GM20431 (cell line): ENCODE measurements around the gene FMN1.

Experiments
- in situ Hi-C: fragments of 300-500 bp; cut with MseI, MboI; formaldehyde crosslinking; loops from one replicate; pipeline ENCODE4 v1.15.0; 2020; ENCODE audit warnings: low sequenced_read_pairs; ENCODE audit not compliant: unreplicated experiment

Gene FMN1

DNA sequence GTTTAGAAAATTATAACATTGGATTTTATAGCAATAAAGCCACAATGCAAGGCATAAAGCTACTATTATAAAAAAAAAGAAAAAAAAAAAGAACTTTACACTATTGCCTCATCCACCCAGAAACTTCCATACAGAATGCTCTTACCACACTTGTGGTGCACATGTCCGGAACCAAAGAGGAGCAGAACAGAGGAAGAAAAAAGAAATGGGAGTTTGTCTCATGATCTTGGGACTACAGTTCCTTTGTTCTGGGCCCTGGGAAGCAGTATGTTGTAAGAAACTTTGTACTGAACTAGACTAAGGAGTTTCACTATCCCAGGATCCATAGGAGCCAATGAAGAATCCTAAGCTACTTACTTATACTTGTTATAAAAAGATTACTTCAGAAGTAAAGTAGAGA is 36.1 kb downstream of the FMN1 start:
- in situ Hi-C loops = no loop called here

DNA sequence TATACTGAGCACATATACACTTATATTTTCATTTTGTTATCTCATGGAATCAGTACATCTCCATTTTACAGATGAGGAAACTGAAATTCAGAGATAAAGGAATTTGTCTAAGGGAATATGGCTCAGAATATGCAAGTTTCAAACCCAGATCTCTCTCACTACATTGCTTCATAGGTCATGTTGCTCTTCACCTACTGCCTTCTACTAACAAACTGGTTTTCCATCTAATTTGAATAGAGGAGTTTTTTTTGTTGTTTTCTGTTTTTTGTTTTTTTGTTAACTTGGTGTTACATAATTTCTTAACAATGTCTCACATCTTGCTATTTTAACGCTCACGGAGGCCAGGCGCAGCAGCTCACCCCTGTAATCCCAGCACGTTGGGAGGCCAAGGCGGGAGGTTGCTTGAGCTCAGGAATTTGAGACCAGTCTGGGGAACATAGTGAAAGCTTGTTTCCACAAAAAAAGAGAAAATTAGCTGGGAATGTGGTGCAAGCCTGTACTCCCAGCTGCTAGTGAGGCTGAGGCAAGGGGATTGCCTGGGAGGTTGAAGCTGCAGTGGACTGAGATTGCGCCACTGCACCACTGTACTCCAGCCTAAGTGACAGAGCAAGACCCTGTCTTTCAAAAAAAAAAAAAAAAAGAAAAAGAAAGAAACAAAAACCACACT is 37.0 kb downstream of the FMN1 start:
- in situ Hi-C loops = no loop called here

DNA sequence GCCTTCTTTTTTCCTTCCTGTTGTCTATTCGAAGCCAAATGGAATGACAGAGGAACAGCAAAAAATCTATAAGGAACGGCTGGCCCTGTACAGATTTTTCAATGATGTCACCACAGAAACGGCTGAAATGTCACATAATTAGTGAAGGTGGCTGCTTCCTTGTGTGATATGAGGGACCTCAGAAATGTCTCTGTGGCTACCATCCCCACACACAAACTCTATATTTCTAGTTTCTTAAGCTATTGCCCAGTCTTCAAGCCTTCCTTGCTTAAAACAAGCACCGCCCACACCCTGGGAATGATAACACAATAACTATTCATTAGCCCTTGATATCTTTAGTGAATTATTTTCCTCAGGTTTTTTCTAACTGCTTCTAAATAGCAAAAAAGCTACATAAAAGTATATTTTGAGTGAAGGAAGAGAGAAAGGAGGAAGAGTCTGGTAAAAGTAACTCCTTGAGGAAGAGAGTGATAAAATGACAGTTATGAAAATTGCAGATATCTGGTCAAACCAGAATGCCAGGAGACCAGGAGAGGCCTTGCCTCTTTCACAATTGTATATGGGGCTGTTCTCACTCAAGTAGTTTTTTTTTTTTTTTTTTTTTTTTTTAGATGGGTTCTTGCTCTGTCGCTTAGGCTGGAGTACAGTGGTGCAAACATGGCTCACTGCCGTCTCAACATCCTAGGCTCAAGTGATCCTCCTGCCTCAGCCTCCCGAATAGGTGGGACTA is 38.7 kb downstream of the FMN1 start:
- in situ Hi-C loops = no loop called here

DNA sequence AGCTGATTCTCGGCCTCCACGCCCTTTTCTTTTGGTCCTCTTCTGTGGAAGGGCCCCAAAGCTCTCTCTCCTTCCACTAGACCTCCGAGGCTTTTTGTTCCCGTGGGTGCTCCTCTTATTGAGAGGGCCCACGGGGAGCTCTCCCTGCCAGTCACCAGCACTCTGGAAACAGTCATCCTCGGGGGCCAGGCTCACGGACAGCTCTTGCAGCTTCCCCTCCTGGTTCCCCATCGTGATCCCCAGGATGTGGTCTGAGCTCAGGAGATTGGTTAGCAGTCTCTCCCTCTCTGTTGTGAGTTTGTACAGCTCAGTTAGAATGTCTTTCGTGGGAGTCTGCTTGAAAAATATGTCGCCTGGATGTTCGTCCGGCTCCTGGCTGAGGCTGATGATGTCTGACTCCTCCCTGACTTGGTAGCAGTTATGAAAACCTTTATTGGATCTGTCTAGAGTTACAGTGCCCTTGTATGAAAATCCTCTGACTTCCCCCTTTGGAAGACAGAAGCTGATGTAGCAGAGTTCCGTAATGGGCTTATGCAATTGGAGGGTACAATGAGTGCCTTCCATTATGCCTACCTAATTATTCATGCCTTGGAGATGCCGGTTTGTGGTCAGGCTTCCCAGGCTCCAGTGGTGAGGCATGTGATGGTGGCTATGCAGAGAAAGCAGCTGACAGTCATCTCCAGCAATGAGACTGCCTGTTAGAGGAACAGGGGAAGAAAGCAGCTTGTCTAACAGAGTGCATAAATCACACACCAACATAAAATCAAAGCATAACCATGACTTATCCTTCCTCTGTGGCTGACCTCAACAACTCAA is 40.0 kb downstream of the FMN1 start:
- in situ Hi-C loops = no loop called here

DNA sequence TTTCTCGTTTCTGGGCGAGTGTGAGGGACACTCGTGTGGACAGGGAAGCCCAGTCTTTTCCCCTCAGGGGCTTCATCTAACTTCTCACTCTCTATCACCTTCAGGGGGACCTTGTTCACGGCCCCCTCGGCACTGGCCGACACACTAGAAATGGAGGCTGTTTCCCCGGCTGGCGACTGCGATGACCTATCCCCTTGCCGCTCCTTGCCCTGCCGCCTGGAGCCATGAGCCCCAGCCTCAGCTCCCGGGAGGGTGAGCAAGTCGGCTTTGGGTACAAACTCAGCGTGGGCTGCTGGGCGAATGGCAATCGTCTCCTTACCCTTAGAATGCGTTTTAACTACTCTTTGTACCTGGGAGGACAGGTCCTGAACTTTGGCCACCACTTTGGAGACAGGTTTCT is 41.0 kb downstream of the FMN1 start:
- in situ Hi-C loops = no loop called here

DNA sequence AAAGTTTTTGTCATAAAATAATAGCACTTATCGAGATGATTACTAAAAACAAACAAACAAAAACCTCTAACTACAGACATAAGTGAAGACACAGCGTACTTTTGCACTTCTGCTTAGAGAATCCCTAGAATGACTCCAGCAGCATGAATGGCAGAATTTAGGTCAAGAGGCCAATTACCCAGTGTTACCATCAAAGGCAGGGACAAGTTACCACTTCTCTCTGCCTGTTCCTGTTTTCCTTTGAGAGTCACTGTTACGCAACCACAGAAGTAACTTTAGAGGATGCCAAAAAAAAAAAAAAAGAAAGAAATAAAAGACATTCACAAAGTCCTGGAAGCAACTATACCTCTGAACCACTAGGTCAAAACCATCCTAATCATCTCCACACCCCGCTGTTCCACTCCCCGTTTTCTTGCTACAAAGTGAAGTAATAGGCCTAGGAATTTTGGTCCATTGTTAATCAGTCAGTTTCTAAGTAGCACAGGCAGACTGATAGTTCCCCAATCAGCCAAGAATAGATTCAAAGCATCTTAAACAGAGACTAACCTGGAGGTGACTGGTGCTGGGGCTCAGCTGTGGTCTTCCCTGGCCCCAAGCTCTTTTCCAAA is 41.9 kb downstream of the FMN1 start:
- in situ Hi-C loops = no loop called here

DNA sequence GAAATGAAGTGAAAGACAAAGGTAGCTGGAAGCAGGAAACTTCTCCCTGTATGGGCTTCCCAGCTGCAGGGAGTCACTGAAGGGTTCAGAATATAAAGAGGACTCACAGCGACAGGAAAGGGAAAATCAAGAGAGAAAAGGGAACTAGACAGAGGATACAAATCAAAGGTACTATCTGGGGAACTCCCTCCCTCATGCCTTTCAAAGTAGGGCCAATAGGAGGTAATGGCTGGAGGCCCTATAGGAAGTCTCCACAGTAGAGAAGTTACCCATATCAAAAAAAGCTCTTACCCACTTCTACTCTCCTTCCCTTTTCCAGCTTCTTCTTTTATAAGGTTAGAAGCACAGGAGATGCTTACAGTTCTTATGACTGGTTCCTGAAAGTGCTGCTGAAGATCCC is 43.5 kb downstream of the FMN1 start:
- in situ Hi-C loops = no loop called here

DNA sequence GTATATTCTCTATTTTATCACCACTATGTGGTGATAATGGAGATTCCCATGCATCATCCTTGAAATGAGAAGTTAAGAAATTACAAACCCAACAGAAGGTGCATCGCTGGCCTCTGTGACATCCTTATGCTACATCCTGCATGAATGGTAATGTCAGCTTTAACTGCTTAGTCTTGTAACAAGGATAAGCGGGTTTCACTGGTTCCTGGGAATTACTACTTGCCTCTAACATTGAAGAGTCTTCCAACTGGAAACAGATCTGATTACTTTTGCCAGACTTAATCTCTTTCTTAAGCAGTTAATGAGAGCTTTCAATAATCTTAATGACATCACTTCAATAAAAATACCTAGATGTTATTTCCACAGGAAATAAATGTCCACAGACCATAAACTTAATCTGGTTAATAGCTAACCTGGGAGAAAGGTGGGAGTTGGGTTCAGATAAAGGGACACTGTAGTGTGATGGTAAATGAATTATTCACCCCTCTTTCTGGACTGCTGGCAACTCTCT is 44.0 kb downstream of the FMN1 start:
- in situ Hi-C loops = no loop called here

DNA sequence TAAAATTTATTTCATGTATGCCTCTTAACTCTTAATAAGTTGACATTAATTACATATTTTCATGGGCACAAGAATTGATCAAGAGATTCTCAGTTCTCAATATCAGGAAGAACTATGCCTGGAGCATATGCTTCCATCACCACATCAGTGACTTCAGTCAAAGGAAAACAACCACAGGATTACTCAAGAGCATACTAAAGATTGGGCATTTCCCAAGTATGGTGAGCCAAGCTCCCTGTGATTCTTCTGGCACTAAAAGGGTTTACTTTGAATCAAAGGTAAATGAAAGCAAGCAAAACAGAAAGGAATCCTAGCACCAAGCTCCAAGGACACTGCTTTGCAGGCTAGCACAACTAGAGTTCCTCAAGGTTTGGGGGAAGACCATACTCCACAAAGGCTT is 44.6 kb downstream of the FMN1 start:
- in situ Hi-C loops = no loop called here

DNA sequence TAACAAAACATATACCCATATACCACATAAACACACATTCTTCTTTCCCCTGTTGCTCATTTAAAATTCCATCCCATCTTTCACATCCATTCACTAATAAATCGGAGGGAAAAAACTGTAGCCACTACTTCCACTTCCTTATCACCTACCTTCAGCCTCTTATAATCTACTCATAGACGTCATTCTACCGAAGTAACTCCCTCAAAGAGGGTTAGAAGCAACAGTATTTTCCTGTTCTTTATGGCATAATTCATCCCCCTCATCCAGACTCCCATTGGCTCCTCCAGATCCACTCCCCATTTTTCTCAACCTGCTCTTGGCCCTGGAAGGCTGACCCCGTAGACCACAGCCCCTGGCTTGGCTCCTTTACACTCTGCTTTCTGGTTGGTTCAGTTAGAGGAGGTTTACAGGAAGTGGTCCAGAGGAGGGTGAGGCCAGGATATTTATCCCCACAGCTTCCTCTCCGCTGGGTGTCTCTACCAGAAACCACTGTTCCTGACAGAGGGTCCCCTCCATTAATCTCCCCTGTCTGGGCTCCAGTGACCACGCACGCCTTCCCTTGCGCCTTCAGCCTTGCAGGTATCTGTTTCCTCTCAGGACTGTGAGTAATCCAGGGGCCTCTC is 46.3 kb downstream of the FMN1 start:
- in situ Hi-C loops = no loop called here

DNA sequence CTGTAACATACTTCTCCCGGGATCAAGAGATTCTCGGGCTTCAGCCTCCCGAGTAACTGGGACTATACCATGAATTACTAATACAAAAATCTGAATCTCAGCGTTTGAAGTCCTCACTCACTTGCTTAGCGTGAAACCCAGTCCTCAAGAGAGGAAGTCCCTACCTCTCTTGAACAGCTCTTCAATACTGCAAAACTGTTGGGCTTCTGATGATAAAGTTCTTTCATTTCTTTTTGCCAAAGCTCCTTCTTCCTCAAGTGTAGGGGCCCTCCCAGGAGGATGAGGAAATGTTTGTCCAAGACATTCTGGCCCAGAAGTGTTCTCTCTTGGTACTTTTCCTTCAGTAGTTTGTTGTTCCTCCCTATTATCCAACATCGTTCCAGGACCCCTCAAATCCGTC is 48.5 kb downstream of the FMN1 start:
- in situ Hi-C loops = no loop called here

DNA sequence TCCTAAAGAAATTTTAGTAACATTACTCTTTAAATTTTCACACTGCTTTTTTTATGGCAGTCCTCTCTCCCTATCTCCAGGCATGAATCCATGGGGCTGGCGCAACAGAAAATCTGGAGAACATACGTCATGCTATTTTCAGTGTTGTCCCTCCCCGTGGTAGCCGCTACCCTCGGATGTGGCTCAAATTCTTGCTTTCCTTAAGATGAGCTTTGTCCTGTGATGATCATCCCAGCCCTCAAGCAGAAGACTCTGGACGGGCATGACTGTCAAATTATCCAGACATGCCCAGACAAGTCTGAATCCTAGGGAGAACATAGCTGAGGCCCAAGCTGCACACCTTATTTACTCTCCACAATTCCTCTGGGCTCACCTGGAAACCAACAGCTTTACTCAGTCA is 49.1 kb downstream of the FMN1 start:
- in situ Hi-C loops = no loop called here

DNA sequence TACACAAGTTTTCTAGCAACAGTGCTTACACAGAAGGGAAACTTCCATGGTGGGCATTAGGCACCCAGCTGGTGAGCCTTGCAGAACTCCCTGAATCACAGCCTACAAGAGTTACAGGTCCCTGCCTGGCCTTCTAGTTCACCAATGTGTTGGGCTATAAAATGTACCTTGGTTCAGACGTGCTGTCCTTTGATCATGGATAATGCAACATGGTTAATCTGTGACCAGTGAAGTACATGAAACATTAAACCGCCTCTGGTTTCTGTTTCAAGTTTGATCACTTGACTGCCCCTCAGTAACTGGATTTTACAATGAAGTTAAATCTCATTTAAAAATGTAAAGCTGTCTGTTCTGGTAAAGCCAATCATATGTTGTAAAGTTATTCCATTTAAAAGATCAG is 51.8 kb downstream of the FMN1 start:
- in situ Hi-C loops = no loop called here

DNA sequence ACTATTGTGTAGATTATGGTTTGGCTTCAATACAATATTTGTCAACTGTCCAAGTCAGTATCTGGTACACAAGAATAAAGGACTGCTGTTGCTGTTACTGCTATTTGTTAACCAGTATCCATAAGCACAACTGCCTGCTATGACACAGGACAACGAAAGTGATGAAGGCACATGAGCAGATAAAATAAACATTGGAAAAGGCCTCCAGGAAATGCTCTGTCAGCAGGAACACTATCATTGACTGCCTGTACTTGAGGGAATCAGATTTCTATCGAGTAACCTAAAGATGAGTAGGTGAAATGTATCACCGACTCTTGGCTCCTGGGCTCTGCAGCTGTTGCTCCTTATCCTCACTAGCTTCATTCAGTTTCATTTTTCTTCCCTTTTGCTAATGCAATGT is 56.5 kb downstream of the FMN1 start:
- in situ Hi-C loops = no loop called here

DNA sequence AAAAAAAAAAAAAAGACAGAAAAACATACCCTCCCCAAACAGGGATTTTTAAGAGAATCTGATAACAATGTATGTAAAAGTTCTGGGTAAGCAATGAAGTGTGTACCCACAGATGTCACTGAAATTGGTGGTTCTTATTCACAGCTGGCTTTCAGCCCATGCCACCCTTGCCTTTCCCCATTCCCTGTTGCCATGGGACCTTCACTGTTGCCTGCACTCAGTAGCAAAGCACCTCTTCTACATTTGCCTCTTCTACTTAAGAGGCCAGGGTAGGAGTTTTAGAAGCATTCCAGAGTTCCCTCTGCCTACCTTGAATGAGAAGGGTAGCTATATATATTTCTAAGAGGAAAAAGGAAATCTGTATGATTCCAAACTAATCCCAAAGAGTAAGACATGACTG is 57.4 kb downstream of the FMN1 start:
- in situ Hi-C loops = no loop called here

DNA sequence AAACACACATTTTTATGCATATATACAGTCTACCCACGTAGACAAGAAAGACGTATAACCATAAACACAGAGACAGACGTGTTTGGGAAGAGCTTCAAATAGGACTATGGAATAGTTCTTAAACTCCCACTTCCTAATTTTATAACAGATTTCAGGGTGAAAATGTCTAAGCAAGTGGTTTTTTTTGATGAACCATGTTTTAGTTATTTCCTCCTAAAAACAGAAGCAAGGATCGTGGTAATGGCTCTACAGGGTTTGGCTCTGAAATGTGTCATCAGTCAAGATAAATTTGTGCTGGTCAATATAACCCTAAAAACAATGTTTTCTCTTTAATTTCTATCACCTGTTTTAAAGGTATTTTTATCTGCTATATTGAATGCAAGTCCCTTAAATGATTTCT is 58.2 kb downstream of the FMN1 start:
- in situ Hi-C loops = no loop called here

DNA sequence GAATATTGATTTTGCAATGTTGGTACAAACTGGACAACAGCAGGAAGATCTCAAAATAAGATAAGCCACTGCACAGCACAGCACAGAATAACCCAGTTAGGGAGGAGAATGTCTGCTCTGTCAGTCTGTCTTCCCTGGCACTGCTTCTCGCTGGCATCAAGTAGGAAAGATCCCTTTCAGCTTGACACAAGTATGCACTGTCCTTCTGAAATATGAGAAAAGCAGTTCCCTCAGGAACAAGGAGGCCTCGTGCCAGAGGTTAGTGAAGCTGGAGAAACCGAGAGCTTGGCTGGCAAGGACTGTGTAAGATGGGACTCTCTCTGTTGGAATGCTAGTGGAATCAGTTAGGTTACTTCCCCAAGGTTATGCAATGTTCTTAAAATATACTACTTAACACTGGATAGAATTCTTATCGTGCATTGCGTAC is 59.1 kb downstream of the FMN1 start:
- in situ Hi-C loops = no loop called here

DNA sequence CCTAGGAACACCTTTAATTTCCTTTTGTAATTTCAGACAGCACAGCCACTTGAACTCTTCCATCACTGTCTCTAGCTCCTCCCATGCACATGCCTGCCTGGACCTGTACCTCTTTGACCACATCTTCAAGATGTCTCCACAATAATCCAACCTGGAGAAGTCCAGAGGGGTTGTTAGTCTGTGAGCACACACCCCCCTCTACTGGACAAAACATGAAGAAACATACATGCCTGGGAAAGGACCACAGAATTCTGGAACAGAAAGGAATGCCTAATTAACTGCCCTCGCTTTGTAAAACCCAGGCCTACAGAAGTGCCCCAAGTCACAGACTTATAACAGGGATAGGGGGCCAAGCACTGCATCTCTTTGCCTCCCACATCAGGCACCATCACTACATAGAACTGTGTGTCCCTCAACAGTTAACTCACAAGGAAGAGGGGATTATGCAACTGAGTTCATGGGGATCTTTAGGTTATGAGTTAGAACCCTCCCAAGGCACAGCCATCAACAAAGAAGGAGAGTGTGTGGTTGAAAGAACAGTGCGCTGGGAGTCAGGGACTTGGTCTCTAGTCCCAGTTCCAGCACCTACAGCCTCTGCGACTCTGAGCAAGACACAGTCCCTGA is 61.7 kb downstream of the FMN1 start:
- in situ Hi-C loops = no loop called here

DNA sequence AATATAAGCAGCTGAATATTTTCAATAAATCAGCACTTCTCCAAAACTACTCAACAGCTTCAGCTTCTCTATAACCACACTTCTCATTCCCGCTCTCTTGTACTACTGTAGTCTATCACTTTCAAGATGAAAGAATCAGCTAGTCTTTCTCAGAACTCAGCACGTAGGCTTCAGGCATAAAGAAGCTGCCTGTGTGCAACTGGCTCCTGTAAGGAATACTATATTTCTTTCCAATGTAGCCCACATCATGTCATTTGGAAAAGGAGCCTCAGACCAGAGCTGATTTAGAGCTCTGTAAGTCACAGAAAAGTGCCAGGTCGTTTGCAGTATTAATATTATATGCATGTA is 62.3 kb downstream of the FMN1 start:
- in situ Hi-C loops = no loop called here
